Nephron progenitor cell (in vitro differentiated cells): ENCODE results near the gene PF4V1.

ENCODE experiments used
- DNase-seq: peaks from one replicate; pipeline ENCODE4 v3.0.0; 2021
- H3K27ac Mint-ChIP-seq: 2 replicates; pipeline ENCODE4 v1.8.0; 2021; ENCODE audit warnings: mild to moderate bottlenecking, moderate library complexity, mixed read lengths
- H3K27me3 Mint-ChIP-seq: 2 replicates; pipeline ENCODE4 v1.8.0; 2021; ENCODE audit warnings: mild to moderate bottlenecking, low read depth, mixed read lengths; ENCODE audit not compliant: poor library complexity
- H3K36me3 Mint-ChIP-seq: 2 replicates; pipeline ENCODE4 v1.8.0; 2021; ENCODE audit warnings: low read depth, mixed read lengths
- H3K4me1 Mint-ChIP-seq: 2 replicates; pipeline ENCODE4 v1.8.0; 2021; ENCODE audit warnings: mixed read lengths
- H3K4me3 Mint-ChIP-seq: 2 replicates; pipeline ENCODE4 v1.8.0; 2021; ENCODE audit warnings: mild to moderate bottlenecking, moderate library complexity, mixed read lengths
- H3K9me3 Mint-ChIP-seq: 2 replicates; pipeline ENCODE4 v1.8.0; 2021; ENCODE audit warnings: mild to moderate bottlenecking, moderate library complexity, mixed read lengths
- TF ChIP-seq, protein P1 (sequence below): fragments of 200-600 bp; sonication (generic); IDR thresholded peaks from 2 replicates; pipeline ENCODE4 v1.5.0; 2021; ENCODE audit warnings: antibody characterized with exemption

PF4V1 gene

DNA sequence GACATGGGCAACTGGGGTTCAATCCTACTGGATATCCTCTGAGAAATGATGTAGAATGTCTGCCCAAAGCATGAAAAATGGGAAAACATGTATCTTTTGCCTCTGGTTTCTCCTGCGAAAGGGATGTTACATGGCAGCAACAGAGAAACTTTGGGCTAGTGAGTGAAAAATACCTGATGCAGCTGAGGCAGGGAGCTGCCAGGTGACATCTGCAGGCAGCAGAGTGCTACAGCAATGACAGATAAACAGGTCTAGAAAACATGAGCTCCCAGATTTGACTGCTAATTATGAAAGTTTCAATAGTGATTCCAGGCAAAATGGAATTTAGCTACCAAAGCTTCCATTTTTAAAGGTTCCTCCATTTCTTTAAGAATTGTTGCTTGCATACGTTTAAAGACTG is 11.3 kb downstream of the PF4V1 start:
- Mint-ChIP-seq H3K36me3 (no peaks in the 10 kb centered on the region), H3K27ac (no peak overlapping the region), H3K4me3 (no peak overlapping the region), H3K4me1 (peaks cover 9% of the 10 kb centered on the region), H3K27me3 (peaks cover 44% of the 10 kb centered on the region), H3K9me3 (no peaks in the 10 kb centered on the region)
- no peak for DNase-seq
- TF ChIP-seq, protein P1, sequence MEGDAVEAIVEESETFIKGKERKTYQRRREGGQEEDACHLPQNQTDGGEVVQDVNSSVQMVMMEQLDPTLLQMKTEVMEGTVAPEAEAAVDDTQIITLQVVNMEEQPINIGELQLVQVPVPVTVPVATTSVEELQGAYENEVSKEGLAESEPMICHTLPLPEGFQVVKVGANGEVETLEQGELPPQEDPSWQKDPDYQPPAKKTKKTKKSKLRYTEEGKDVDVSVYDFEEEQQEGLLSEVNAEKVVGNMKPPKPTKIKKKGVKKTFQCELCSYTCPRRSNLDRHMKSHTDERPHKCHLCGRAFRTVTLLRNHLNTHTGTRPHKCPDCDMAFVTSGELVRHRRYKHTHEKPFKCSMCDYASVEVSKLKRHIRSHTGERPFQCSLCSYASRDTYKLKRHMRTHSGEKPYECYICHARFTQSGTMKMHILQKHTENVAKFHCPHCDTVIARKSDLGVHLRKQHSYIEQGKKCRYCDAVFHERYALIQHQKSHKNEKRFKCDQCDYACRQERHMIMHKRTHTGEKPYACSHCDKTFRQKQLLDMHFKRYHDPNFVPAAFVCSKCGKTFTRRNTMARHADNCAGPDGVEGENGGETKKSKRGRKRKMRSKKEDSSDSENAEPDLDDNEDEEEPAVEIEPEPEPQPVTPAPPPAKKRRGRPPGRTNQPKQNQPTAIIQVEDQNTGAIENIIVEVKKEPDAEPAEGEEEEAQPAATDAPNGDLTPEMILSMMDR, result peak; percentile 45

DNA sequence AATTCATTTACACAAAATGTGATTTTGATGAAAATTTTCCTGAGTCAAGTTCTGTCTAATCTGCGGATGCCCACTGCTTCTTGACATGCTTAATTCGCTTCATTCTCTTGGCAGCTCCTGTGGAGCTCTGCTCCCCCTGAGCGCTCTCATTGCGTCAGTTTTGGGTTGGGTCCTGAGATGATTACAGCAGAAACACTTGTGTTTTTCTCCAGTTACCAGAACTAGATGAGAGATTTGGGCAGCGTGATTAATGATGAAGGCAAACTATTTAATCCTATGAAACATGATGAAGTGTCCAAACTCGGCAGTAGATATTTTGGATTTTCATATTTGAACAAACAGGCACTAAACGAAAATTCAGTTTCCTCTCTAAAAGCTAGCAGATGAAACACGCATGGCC is 11.9 kb downstream of the PF4V1 start:
- peaks cover 9% of the 10 kb centered on the region for H3K4me1 Mint-ChIP-seq
- DNase-seq, result no peak
- H3K27ac Mint-ChIP-seq, result no peak overlapping the region
- peaks cover 50% of the 10 kb centered on the region for H3K27me3 Mint-ChIP-seq
- TF ChIP-seq, protein P1, result no peak
- H3K36me3 Mint-ChIP-seq, result no peaks in the 10 kb centered on the region
- no peaks in the 10 kb centered on the region for H3K9me3 Mint-ChIP-seq
- no peak overlapping the region for H3K4me3 Mint-ChIP-seq

DNA sequence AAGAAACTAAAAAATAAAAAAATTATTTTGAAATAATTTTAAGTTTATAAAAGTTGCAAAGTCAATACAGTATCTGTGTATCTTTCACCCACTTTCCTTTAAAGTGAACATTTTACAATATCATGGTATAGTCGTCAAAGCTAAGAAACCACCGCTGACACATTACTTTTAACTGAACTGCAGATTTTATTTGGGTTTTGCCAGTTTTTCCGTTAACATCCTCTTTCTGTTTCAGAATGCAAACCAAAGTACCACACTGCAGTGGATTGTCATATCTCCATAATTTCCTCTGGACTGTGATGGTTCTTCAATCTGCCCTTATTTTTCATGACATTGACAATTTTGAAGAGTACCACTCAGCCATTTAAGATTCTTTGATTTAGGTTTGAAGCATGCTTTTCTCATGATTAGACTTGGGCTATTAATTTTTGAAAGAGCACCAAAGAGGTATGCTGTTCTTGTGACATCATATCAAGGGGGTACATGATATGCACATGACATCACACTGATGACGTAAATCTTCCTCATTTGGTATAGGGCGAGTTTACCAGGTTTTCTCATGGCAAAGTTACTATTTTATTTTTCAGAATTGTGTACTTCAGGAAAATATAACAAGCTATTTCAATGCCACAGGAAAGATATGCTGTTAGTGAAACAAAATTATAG is 12.5 kb downstream of the PF4V1 start:
- H3K27ac Mint-ChIP-seq, result no peak overlapping the region
- H3K27me3 Mint-ChIP-seq, result peaks cover 56% of the 10 kb centered on the region
- no peaks in the 10 kb centered on the region for H3K36me3 Mint-ChIP-seq

DNA sequence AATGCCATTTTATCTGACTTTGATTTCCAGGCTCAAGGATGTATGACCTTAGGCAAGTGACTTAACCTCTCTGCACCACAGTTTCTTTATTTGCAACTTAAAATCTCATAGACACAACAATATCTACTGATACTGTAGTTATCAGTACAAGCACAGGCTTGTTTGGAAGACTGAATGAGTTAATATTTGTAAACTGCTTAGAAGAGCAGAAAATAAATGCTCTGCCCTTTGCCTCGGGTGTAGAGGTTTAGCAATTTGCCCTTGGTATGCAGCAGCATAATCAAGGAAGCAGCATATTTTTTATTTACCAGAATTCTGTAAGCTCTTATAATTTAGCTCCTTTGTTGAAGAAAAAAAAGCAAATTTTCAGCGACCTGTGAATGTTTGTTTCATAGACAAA is 13.2 kb downstream of the PF4V1 start:
- H3K4me1 Mint-ChIP-seq, result peaks cover 9% of the 10 kb centered on the region
- H3K36me3 Mint-ChIP-seq, result no peaks in the 10 kb centered on the region
- H3K27ac Mint-ChIP-seq, result no peak overlapping the region
- TF ChIP-seq, protein P1, result no peak
- no peak overlapping the region for H3K4me3 Mint-ChIP-seq
- peaks cover 62% of the 10 kb centered on the region for H3K27me3 Mint-ChIP-seq
- H3K9me3 Mint-ChIP-seq, result no peaks in the 10 kb centered on the region
- no peak for DNase-seq

More for the DNA sequence above, 12.5 kb downstream of the PF4V1 start:
- Mint-ChIP-seq H3K9me3 (no peaks in the 10 kb centered on the region), H3K4me1 (peaks cover 9% of the 10 kb centered on the region), H3K4me3 (no peak overlapping the region)
- DNase-seq, result no peak
- TF ChIP-seq, protein P1, result no peak

DNA sequence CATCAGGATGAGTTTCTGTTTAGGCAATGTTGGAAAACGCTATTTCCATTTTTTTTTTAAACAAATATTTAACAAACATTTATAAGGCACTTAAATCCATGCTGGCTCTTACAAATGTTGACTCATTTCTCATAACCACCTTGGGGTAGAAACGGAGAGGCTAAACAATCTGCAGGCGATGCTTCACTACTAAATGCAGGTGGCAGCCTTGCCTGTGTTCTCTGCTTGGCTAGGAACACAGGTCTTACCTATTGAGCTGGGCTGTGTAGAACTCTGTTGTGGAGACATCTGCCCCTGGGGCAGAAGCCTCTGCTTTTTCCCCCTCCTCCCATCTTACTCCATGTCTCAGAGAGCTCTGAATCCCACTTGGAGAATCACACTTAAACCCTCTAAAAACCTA is 14.7 kb downstream of the PF4V1 start:
- Mint-ChIP-seq H3K27me3 (peaks cover 62% of the 10 kb centered on the region), H3K4me1 (peaks cover 9% of the 10 kb centered on the region), H3K4me3 (no peak overlapping the region), H3K36me3 (no peaks in the 10 kb centered on the region), H3K9me3 (no peaks in the 10 kb centered on the region), H3K27ac (no peak overlapping the region)
- TF ChIP-seq, protein P1, result no peak
- DNase-seq, result no peak
